Measurements from ENCODE around the gene PLCB4.

DNA sequence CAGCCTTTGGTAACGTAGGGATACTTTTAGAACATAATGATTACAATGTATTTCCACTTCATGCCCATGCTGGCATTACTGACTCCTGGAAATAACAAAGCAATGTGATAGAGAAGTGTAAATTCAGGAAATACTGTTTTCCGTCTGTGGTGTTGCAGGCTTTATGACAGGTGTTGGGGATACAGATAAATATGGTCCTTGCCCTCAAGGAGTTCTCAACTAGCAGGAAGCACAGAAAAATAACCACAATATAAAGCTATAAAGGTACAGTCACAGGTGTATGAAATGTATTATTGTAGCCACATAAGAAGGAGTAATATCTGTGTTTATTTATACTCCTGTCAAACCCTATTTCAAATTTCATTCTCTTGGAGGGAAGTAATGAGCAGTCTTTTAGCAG, 432.6 kb downstream of the PLCB4 start:
- TF ChIP-seq, protein P1, sequence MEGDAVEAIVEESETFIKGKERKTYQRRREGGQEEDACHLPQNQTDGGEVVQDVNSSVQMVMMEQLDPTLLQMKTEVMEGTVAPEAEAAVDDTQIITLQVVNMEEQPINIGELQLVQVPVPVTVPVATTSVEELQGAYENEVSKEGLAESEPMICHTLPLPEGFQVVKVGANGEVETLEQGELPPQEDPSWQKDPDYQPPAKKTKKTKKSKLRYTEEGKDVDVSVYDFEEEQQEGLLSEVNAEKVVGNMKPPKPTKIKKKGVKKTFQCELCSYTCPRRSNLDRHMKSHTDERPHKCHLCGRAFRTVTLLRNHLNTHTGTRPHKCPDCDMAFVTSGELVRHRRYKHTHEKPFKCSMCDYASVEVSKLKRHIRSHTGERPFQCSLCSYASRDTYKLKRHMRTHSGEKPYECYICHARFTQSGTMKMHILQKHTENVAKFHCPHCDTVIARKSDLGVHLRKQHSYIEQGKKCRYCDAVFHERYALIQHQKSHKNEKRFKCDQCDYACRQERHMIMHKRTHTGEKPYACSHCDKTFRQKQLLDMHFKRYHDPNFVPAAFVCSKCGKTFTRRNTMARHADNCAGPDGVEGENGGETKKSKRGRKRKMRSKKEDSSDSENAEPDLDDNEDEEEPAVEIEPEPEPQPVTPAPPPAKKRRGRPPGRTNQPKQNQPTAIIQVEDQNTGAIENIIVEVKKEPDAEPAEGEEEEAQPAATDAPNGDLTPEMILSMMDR (conservative IDR thresholded peaks at IDR 0.05 in 1 of 2, IDR thresholded peaks at IDR 0.05 in 1 of 2; ENCODE audit: low read depth in 1 of 2, low read length in 2 of 2) = no peak
- no peak for TF ChIP-seq EZH2 (IDR thresholded peaks at IDR 0.05; ENCODE audit: low read length, missing control alignments)

Data from fibroblast of lung (primary cell).